Endothelial cell of coronary artery (primary cell): Measurements from ENCODE around the gene MRPS33. TPM values are rescaled to one million over a fixed set of nuclear protein-coding genes. Genes with fewer than 3 reads are reported as not detected.

Source experiments
- total RNA-seq: library from RNA; depleted of rRNA; stranded (reverse); fragments of >200 nt; gene quantifications from 2 replicates; pipeline ENCODE4 v1.2.3, GENCODE V29; 2014

Gene MRPS33
- 29.2 and 31.8 TPM in 2 replicates for total RNA-seq

GRCh38 chr7:141014524-141015395, at the start of gene MRPS33:
TSS of gene MRPS33 (minus strand) at chr7:141014952. CDS start at chr7:141010633, 4,319 bp downstream.

Other genes starting within 250 kb of the MRPS33 start
- gene BRAF, start 90.0 kb downstream of the MRPS33 start, total RNA-seq, result 13.9 and 20.4 TPM in 2 replicates
- gene TMEM178B, start 59.1 kb upstream of the MRPS33 start, total RNA-seq, result 0.75 TPM in 1 of 2 replicates, not detected in the other